DND-41 (cell line): Measurements from ENCODE around the gene GPC3.

Source experiments
- ATAC-seq: fragments of 200-7000 bp; cut with Tn5 transposase; 3 replicates; pipeline ENCODE4 v1.9.1; 2021; ENCODE audit warnings: low read depth; ENCODE audit not compliant: insufficient read depth
- DNase-seq: peaks from one replicate; pipeline ENCODE4 v3.0.0-alpha.2; 2020
- H2AFZ ChIP-seq: 2 replicates; pipeline ENCODE4 v1.6.0; 2012; ENCODE audit warnings: low read depth, low read length
- H3K27ac ChIP-seq: 2 replicates; pipeline ENCODE4 v1.5.1; 2012; ENCODE audit warnings: low read length, inconsistent platforms
- H3K27me3 ChIP-seq: fragments of 200-600 bp; sonication (generic); 2 replicates; pipeline ENCODE4 v1.6.0; 2012; ENCODE audit warnings: low read length, mild to moderate bottlenecking, inconsistent platforms; ENCODE audit not compliant: insufficient read depth, poor library complexity
- H3K36me3 ChIP-seq: 2 replicates; pipeline ENCODE4 v1.5.1; 2012; ENCODE audit warnings: low read length, inconsistent platforms; ENCODE audit not compliant: insufficient read depth
- H3K4me1 ChIP-seq: 2 replicates; pipeline ENCODE4 v1.5.1; 2012; ENCODE audit warnings: mild to moderate bottlenecking, low read length; ENCODE audit not compliant: insufficient read depth
- H3K4me2 ChIP-seq: 2 replicates; pipeline ENCODE4 v1.6.0; 2012; ENCODE audit warnings: mild to moderate bottlenecking, moderate library complexity, low read length, inconsistent platforms; ENCODE audit not compliant: insufficient read depth
- H3K4me3 ChIP-seq, 2 experiments: fragments of 200-600 bp in 1 of 2; shearing (Covaris generic) in 1 of 2; 2 replicates each; pipeline ENCODE4 v1.5.1; 2012 to 2016; ENCODE audit warnings: inconsistent platforms in 2 of 2, low read length in 2 of 2, mild to moderate bottlenecking in 2 of 2, low read depth in 1 of 2, moderate library complexity in 1 of 2
- H3K79me2 ChIP-seq: 2 replicates; pipeline ENCODE4 v1.6.0; 2012; ENCODE audit warnings: low read length, inconsistent platforms; ENCODE audit not compliant: insufficient read depth
- H3K9ac ChIP-seq: 2 replicates; pipeline ENCODE4 v1.6.0; 2012; ENCODE audit warnings: low read depth, mild to moderate bottlenecking, inconsistent platforms, low read length, moderate library complexity
- H3K9me3 ChIP-seq: 2 replicates; pipeline ENCODE4 v1.5.1; 2012; ENCODE audit warnings: low read length, moderate library complexity, mild to moderate bottlenecking, inconsistent platforms; ENCODE audit not compliant: insufficient read depth, severe bottlenecking
- H4K20me1 ChIP-seq: 2 replicates; pipeline ENCODE4 v1.6.0; 2012; ENCODE audit warnings: low read length; ENCODE audit not compliant: insufficient read depth
- EZH2 ChIP-seq: IDR thresholded peaks from 3 replicates; pipeline ENCODE4 v1.6.1; 2012; ENCODE audit warnings: borderline replicate concordance, low read depth, mild to moderate bottlenecking, moderate library complexity, low read length, inconsistent platforms; ENCODE audit not compliant: severe bottlenecking
- TF ChIP-seq, protein P1 (sequence below): IDR thresholded peaks from 2 replicates; pipeline ENCODE4 v1.5.1; 2012; ENCODE audit warnings: borderline replicate concordance, low read length, moderate library complexity, mild to moderate bottlenecking; ENCODE audit not compliant: poor library complexity, severe bottlenecking; ENCODE audit errors: extremely low read depth

Gene GPC3

DNA sequence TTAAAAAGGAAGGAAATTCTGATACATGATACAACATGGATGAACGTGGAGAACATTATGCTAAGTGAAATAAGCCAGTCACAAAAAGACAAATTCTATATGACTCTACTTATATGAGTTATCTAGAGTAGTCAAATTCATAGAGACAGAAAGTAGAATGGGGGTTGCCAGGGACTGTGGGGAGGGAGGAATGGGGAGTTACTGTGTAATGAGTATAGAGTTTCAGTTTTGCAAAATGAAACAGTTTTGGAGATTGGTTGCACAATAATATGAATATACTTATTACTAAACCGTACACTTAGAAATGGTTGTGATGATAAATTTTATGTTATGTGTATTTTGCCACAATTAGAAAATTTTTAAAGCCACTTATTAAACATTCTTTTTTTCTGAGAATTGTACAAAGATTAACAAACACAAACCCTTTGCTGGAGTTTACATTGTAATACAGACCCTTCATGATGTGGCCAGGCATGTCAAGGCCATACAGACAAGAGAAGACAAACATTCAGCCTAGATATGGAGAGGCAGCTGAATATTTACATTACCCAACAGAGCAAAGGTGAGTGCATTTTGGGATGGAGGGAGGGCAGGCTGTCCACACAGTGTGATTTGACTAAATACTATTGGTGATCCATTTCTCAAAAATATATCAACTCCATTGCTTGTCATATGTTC lies 21.2 kb upstream of the GPC3 start:
- H3K4me2 ChIP-seq = no peak overlapping the region
- H3K9me3 ChIP-seq = no peaks in the 10 kb centered on the region
- no peak overlapping the region for H2AFZ ChIP-seq
- DNase-seq = no peak
- no peak overlapping the region for H3K27ac ChIP-seq
- no peaks in the 10 kb centered on the region for H3K27me3 ChIP-seq
- no peak overlapping the region for H3K4me3 ChIP-seq
- H3K4me1 ChIP-seq = no peaks in the 10 kb centered on the region
- no peaks in the 10 kb centered on the region for H4K20me1 ChIP-seq
- no peak for ATAC-seq
- H3K79me2 ChIP-seq = no peaks in the 10 kb centered on the region
- H3K9ac ChIP-seq = no peak overlapping the region
- no peak for TF ChIP-seq EZH2
- H3K36me3 ChIP-seq = no peaks in the 10 kb centered on the region

DNA sequence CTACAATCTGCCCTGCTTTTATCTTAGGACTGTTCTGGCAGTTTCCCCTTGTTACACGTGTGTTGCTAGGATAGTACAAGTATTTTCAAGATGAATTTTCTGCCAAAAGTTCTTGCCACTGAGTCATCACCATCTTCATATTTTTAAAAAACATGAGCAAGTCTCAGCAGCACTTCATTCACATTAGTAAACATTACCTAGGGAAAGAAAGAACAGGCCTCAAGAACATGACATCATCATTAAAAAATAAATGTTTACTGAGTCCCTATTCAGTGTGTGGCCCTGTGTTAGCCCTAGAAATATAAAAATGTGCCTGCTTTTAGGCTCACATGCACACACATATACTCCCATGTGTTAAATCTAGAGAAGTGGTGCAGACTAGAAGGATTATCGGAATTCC lies 18.7 kb upstream of the GPC3 start:
- H3K9me3 ChIP-seq = no peaks in the 10 kb centered on the region
- H3K27ac ChIP-seq = no peak overlapping the region
- no peak overlapping the region for H2AFZ ChIP-seq
- DNase-seq (no peak), ATAC-seq (no peak)
- no peak overlapping the region for H3K4me2 ChIP-seq
- H3K36me3 ChIP-seq = no peaks in the 10 kb centered on the region
- H3K27me3 ChIP-seq = no peaks in the 10 kb centered on the region
- no peak overlapping the region for H3K4me3 ChIP-seq
- TF ChIP-seq, protein P1, sequence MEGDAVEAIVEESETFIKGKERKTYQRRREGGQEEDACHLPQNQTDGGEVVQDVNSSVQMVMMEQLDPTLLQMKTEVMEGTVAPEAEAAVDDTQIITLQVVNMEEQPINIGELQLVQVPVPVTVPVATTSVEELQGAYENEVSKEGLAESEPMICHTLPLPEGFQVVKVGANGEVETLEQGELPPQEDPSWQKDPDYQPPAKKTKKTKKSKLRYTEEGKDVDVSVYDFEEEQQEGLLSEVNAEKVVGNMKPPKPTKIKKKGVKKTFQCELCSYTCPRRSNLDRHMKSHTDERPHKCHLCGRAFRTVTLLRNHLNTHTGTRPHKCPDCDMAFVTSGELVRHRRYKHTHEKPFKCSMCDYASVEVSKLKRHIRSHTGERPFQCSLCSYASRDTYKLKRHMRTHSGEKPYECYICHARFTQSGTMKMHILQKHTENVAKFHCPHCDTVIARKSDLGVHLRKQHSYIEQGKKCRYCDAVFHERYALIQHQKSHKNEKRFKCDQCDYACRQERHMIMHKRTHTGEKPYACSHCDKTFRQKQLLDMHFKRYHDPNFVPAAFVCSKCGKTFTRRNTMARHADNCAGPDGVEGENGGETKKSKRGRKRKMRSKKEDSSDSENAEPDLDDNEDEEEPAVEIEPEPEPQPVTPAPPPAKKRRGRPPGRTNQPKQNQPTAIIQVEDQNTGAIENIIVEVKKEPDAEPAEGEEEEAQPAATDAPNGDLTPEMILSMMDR = no peak
- no peak for TF ChIP-seq EZH2
- H3K4me1 ChIP-seq = no peaks in the 10 kb centered on the region
- H3K79me2 ChIP-seq = no peaks in the 10 kb centered on the region
- H4K20me1 ChIP-seq = no peaks in the 10 kb centered on the region
- H3K9ac ChIP-seq = no peak overlapping the region

DNA sequence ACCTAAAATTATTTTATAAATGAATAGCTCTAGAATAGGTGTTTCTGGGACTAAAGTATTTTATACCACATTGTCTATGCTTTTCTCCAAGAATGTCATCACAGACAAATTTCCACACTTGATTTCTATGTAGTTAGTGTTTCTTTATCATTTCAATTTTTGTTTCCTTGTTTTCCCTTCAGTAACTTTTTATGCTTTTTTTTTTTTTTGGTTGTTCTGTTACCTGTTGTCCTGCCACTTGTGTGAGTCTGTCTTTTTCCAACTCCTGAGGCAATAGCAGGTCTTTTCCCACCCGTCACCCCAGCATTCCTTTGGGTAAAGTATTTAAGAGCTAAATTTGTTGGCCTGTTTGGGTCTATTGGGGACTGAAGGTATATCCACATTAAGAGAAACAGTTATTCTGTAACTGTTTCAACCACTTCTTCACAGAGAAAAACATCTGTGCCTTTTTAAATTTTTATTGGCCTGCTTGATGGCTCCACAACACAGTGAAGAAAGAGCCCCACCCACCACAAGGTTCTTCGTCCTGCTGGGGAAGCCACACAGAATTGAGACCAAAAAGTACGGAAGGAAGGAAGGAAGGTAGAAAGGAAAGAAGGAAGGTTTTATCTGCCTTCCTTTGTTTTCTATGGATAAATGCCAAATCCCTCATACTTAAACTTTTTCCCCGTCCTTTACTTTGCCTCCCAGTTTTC lies 17.7 kb upstream of the GPC3 start:
- Histone ChIP-seq H3K9me3 (no peaks in the 10 kb centered on the region), H4K20me1 (no peaks in the 10 kb centered on the region), H3K36me3 (no peaks in the 10 kb centered on the region), H3K4me2 (no peak overlapping the region), H3K79me2 (no peaks in the 10 kb centered on the region), H3K27me3 (no peaks in the 10 kb centered on the region), H2AFZ (no peak overlapping the region), H3K4me3 (no peak overlapping the region), H3K4me1 (no peaks in the 10 kb centered on the region), H3K9ac (no peak overlapping the region), H3K27ac (no peak overlapping the region)
- no peak for ATAC-seq
- TF ChIP-seq EZH2 = no peak
- TF ChIP-seq, protein P1 = no peak
- no peak for DNase-seq
